Liver (tissue), 9 donors: Measurements from ENCODE around the gene SIPA1L3. TPM values are rescaled to one million over a fixed set of nuclear protein-coding genes. Genes with fewer than 3 reads are reported as not detected.

Source experiments
- DNase-seq: peaks from one replicate; pipeline ENCODE4 v3.0.0-alpha.2; 2017; ENCODE audit warnings: low spot score
- H3K27ac ChIP-seq, 2 donors: one replicate each; pipeline ENCODE4 v1.7.0; 2013; ENCODE audit warnings: inconsistent platforms in 2 of 2, low read length in 2 of 2, control low read depth in 1 of 2, low read depth in 1 of 2, mild to moderate bottlenecking in 1 of 2
- H3K27me3 ChIP-seq, 4 donors: one replicate each; pipeline versions ENCODE4 v1.6.1 to v1.7.0; 2013; ENCODE audit warnings: low read length in 3 of 4, inconsistent platforms in 1 of 4, mild to moderate bottlenecking in 1 of 4, moderate library complexity in 1 of 4; ENCODE audit not compliant: control insufficient read depth in 4 of 4, insufficient read depth in 4 of 4
- H3K36me3 ChIP-seq, 4 donors: one replicate each; pipeline versions ENCODE4 v1.6.1 to v1.7.0; 2013; ENCODE audit warnings: low read length in 3 of 4, mild to moderate bottlenecking in 3 of 4, low read depth in 1 of 4, moderate library complexity in 1 of 4; ENCODE audit not compliant: control insufficient read depth in 4 of 4, insufficient read depth in 3 of 4
- H3K4me1 ChIP-seq, 4 donors: one replicate each; pipeline versions ENCODE4 v1.6.1 to v1.7.0; 2013; ENCODE audit warnings: low read length in 3 of 4, mild to moderate bottlenecking in 3 of 4, moderate library complexity in 1 of 4; ENCODE audit not compliant: control insufficient read depth in 4 of 4, insufficient read depth in 4 of 4
- H3K4me3 ChIP-seq, 3 donors: one replicate each; pipeline versions ENCODE4 v1.6.1 to v1.7.0; 2013; ENCODE audit warnings: low read length in 3 of 3, control low read depth in 1 of 3, low read depth in 1 of 3, mild to moderate bottlenecking in 1 of 3
- H3K9ac ChIP-seq, 2 donors: one replicate each; pipeline ENCODE4 v1.7.0; 2013; ENCODE audit warnings: low read length in 2 of 2, mild to moderate bottlenecking in 2 of 2, moderate library complexity in 2 of 2, control low read depth in 1 of 2, low read depth in 1 of 2
- H3K9me3 ChIP-seq, 4 donors: one replicate each; pipeline versions ENCODE4 v1.6.1 to v1.7.0; 2013; ENCODE audit warnings: low read length in 3 of 4; ENCODE audit not compliant: control insufficient read depth in 4 of 4
- ATF3 ChIP-seq: IDR thresholded peaks from 2 replicates; pipeline ENCODE4 v1.6.1; 2016; ENCODE audit warnings: antibody characterized with exemption
- EGR1 ChIP-seq, 2 donors: IDR thresholded peaks; 2 replicates each; pipeline ENCODE4 v1.6.1; 2016 to 2018; ENCODE audit warnings: antibody characterized with exemption in 2 of 2, low read depth in 2 of 2
- FOXA1 ChIP-seq: IDR thresholded peaks from 2 replicates; pipeline ENCODE4 v1.6.1; 2016; ENCODE audit warnings: antibody characterized with exemption
- GABPA ChIP-seq, 2 donors: IDR thresholded peaks in 1 of 2; conservative IDR thresholded peaks in 1 of 2; 2 replicates each; pipeline ENCODE4 v1.6.1; 2016; ENCODE audit warnings: antibody characterized with exemption in 2 of 2, mild to moderate bottlenecking in 1 of 2, moderate library complexity in 1 of 2
- HNF4A ChIP-seq, 2 donors: conservative IDR thresholded peaks; 2 replicates each; pipeline ENCODE4 v1.6.1; 2016; ENCODE audit warnings: antibody characterized with exemption in 2 of 2, mild to moderate bottlenecking in 2 of 2
- HNF4G ChIP-seq: IDR thresholded peaks from 2 replicates; pipeline ENCODE4 v1.6.1; 2016; ENCODE audit warnings: antibody characterized with exemption
- JUND ChIP-seq, 2 donors: IDR thresholded peaks; 2 replicates each; pipeline ENCODE4 v1.6.1; 2016; ENCODE audit warnings: antibody characterized with exemption in 2 of 2
- MAX ChIP-seq: IDR thresholded peaks from 2 replicates; pipeline ENCODE4 v1.6.1; 2016; ENCODE audit warnings: antibody characterized with exemption
- NR2F2 ChIP-seq: IDR thresholded peaks from 2 replicates; pipeline ENCODE4 v1.6.1; 2016; ENCODE audit warnings: antibody characterized with exemption
- RAD21 ChIP-seq, 2 donors: IDR thresholded peaks; 2 replicates each; pipeline ENCODE4 v1.6.1; 2016; ENCODE audit warnings: antibody characterized with exemption in 2 of 2, mild to moderate bottlenecking in 2 of 2
- RXRA ChIP-seq, 2 donors: IDR thresholded peaks; 2 replicates each; pipeline ENCODE4 v1.6.1; 2017 to 2018; ENCODE audit warnings: antibody characterized with exemption in 2 of 2, mild to moderate bottlenecking in 1 of 2
- SP1 ChIP-seq: IDR thresholded peaks from 2 replicates; pipeline ENCODE4 v1.6.1; 2018; ENCODE audit warnings: antibody characterized with exemption, mild to moderate bottlenecking
- TAF1 ChIP-seq: conservative IDR thresholded peaks from 2 replicates; pipeline ENCODE4 v1.6.1; 2016; ENCODE audit warnings: antibody characterized with exemption, mild to moderate bottlenecking
- YY1 ChIP-seq: IDR thresholded peaks from 2 replicates; pipeline ENCODE4 v1.6.1; 2016; ENCODE audit warnings: antibody characterized with exemption, mild to moderate bottlenecking
- WGBS: extraction: QIAGEN DNeasy Blood & Tissue Kit; methylation state at CpG from one replicate; pipeline ENCODE4 v1.1.7; 2013; 5-methylcytosine and 5-hydroxymethylcytosine counted together
- polyA plus RNA-seq, 2 donors: library from polyadenylated mRNA; stranded (reverse) in 1 of 2; unstranded in 1 of 2; fragments of 200-250 nt in 1 of 2; fragments of >200 nt in 1 of 2; fragmentation: Nextera tagmentation in 1 of 2; extraction: Ambion mirVana in 1 of 2; gene quantifications; one replicate each; pipeline versions ENCODE4 v1.2.1 to v1.2.3, GENCODE V29; 2013 to 2015
- total RNA-seq, 2 donors: library from RNA; depleted of rRNA; stranded (reverse); fragments of >200 nt; gene quantifications; one replicate each; pipeline ENCODE4 v1.2.3, GENCODE V29; 2014
- TF ChIP-seq, protein P1 (sequence below): IDR thresholded peaks from 2 replicates; pipeline ENCODE4 v1.6.1; 2016; ENCODE audit warnings: antibody characterized with exemption
- TF ChIP-seq, protein P2 (sequence below): IDR thresholded peaks from 2 replicates; pipeline ENCODE4 v1.6.1; 2016; ENCODE audit warnings: antibody characterized with exemption, mild to moderate bottlenecking
- donor health status: healthy.
- donor health status: healthy.
- donor health status: healthy.
- donor health status: healthy.
- donor health status: healthy.

Gene SIPA1L3
- total and polyA plus RNA-seq, 4 donors: 2.4 to 10.0 (median 4.4) TPM

DNA sequence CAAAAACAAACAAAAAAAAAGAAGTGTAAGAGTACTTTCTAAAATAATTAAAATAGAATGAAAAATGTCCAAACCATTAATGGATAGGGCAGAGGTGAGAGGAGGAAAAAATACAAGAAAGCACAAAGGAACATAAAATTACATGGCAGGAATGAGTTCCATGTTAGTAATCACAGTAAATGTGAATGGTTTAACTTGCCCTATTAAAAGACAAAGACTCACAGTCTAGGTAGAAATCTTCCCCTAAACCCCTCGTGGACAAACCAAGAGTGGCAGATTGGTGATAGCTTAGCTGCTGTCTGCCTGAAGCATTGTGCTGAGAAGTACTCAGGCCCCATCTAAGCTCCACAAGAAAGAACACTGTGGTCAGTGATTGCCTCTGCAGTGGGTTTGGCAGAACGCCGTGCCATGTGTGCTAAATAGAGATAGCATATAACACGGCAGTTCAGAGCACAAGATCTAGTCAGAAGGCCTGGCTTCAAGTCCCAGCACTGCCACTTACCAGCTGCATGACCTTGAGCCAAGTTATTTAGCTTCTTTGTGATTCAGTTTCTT is 213.5 kb downstream of the SIPA1L3 start:
- Histone ChIP-seq H3K9ac (no peak overlapping the region), H3K27ac (no peak overlapping the region), H3K27me3 (no peaks in the 10 kb centered on the region), H3K36me3 (peaks cover 1 to 28% (median 10%) of the 10 kb centered on the region in 4 donors), H3K9me3 (no peaks in the 10 kb centered on the region), H3K4me1 (no peaks in the 10 kb centered on the region), H3K4me3 (no peak overlapping the region)
- DNase-seq: no peak
- TF ChIP-seq TAF1: no peak
- no peak for TF ChIP-seq NR2F2
- no peak for TF ChIP-seq JUND (IDR thresholded peaks at IDR 0.05)
- TF ChIP-seq, protein P1, sequence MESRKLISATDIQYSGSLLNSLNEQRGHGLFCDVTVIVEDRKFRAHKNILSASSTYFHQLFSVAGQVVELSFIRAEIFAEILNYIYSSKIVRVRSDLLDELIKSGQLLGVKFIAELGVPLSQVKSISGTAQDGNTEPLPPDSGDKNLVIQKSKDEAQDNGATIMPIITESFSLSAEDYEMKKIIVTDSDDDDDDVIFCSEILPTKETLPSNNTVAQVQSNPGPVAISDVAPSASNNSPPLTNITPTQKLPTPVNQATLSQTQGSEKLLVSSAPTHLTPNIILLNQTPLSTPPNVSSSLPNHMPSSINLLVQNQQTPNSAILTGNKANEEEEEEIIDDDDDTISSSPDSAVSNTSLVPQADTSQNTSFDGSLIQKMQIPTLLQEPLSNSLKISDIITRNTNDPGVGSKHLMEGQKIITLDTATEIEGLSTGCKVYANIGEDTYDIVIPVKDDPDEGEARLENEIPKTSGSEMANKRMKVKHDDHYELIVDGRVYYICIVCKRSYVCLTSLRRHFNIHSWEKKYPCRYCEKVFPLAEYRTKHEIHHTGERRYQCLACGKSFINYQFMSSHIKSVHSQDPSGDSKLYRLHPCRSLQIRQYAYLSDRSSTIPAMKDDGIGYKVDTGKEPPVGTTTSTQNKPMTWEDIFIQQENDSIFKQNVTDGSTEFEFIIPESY: no peak
- no peak for TF ChIP-seq GABPA (IDR thresholded peaks at IDR 0.05 in 1 of 2, conservative IDR thresholded peaks at IDR 0.05 in 1 of 2)
- no peak for TF ChIP-seq RXRA (IDR thresholded peaks at IDR 0.05)
- TF ChIP-seq, protein P2, sequence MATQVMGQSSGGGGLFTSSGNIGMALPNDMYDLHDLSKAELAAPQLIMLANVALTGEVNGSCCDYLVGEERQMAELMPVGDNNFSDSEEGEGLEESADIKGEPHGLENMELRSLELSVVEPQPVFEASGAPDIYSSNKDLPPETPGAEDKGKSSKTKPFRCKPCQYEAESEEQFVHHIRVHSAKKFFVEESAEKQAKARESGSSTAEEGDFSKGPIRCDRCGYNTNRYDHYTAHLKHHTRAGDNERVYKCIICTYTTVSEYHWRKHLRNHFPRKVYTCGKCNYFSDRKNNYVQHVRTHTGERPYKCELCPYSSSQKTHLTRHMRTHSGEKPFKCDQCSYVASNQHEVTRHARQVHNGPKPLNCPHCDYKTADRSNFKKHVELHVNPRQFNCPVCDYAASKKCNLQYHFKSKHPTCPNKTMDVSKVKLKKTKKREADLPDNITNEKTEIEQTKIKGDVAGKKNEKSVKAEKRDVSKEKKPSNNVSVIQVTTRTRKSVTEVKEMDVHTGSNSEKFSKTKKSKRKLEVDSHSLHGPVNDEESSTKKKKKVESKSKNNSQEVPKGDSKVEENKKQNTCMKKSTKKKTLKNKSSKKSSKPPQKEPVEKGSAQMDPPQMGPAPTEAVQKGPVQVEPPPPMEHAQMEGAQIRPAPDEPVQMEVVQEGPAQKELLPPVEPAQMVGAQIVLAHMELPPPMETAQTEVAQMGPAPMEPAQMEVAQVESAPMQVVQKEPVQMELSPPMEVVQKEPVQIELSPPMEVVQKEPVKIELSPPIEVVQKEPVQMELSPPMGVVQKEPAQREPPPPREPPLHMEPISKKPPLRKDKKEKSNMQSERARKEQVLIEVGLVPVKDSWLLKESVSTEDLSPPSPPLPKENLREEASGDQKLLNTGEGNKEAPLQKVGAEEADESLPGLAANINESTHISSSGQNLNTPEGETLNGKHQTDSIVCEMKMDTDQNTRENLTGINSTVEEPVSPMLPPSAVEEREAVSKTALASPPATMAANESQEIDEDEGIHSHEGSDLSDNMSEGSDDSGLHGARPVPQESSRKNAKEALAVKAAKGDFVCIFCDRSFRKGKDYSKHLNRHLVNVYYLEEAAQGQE: no peak
- no peak for TF ChIP-seq HNF4G
- no peak for TF ChIP-seq FOXA1
- 97% methylated on average over 4 of the region's 4 CpGs for WGBS

GRCh38 chr19:38122402-38123093 is 215.5 kb downstream of the SIPA1L3 start:
- H3K4me3 ChIP-seq: no peak overlapping the region
- H3K27ac ChIP-seq: no peak overlapping the region
- peaks cover 1 to 28% (median 10%) of the 10 kb centered on the region in 4 donors for H3K36me3 ChIP-seq
- H3K4me1 ChIP-seq: no peaks in the 10 kb centered on the region
- no peak for DNase-seq
- 98% methylated on average over 24 of the region's 24 CpGs for WGBS
- no peaks in the 10 kb centered on the region for H3K27me3 ChIP-seq
- H3K9me3 ChIP-seq: no peaks in the 10 kb centered on the region
- H3K9ac ChIP-seq: no peak overlapping the region
- TF ChIP-seq RXRA (IDR thresholded peaks at IDR 0.05): no peak
- TF ChIP-seq GABPA (IDR thresholded peaks at IDR 0.05 in 1 of 2, conservative IDR thresholded peaks at IDR 0.05 in 1 of 2): no peak
- TF ChIP-seq JUND (IDR thresholded peaks at IDR 0.05): no peak
- no peak for TF ChIP-seq YY1
- no peak for TF ChIP-seq NR2F2
- no peak for TF ChIP-seq EGR1 (IDR thresholded peaks at IDR 0.05; ENCODE audit: low read depth in 2 of 2)
- no peak for TF ChIP-seq TAF1
- TF ChIP-seq RAD21 (IDR thresholded peaks at IDR 0.05): no peak
- no peak for TF ChIP-seq MAX
- TF ChIP-seq FOXA1: no peak
- no peak for TF ChIP-seq ATF3
- no peak for TF ChIP-seq HNF4A (conservative IDR thresholded peaks at IDR 0.05)
- no peak for TF ChIP-seq SP1
- TF ChIP-seq, protein P1: no peak
- TF ChIP-seq, protein P2: no peak
